Liver (tissue), 9 donors: ENCODE measurements around the gene FKBP5. TPM values are rescaled to one million over a fixed set of nuclear protein-coding genes. Genes with fewer than 3 reads are reported as not detected.

Experiments
- DNase-seq: peaks from one replicate; pipeline ENCODE4 v3.0.0-alpha.2; 2017; ENCODE audit warnings: low spot score
- H3K27ac ChIP-seq, 2 donors: one replicate each; pipeline ENCODE4 v1.7.0; 2013; ENCODE audit warnings: inconsistent platforms in 2 of 2, low read length in 2 of 2, control low read depth in 1 of 2, low read depth in 1 of 2, mild to moderate bottlenecking in 1 of 2
- H3K27me3 ChIP-seq, 4 donors: one replicate each; pipeline versions ENCODE4 v1.6.1 to v1.7.0; 2013; ENCODE audit warnings: low read length in 3 of 4, inconsistent platforms in 1 of 4, mild to moderate bottlenecking in 1 of 4, moderate library complexity in 1 of 4; ENCODE audit not compliant: control insufficient read depth in 4 of 4, insufficient read depth in 4 of 4
- H3K36me3 ChIP-seq, 4 donors: one replicate each; pipeline versions ENCODE4 v1.6.1 to v1.7.0; 2013; ENCODE audit warnings: low read length in 3 of 4, mild to moderate bottlenecking in 3 of 4, low read depth in 1 of 4, moderate library complexity in 1 of 4; ENCODE audit not compliant: control insufficient read depth in 4 of 4, insufficient read depth in 3 of 4
- H3K4me1 ChIP-seq, 4 donors: one replicate each; pipeline versions ENCODE4 v1.6.1 to v1.7.0; 2013; ENCODE audit warnings: low read length in 3 of 4, mild to moderate bottlenecking in 3 of 4, moderate library complexity in 1 of 4; ENCODE audit not compliant: control insufficient read depth in 4 of 4, insufficient read depth in 4 of 4
- H3K4me3 ChIP-seq, 3 donors: one replicate each; pipeline versions ENCODE4 v1.6.1 to v1.7.0; 2013; ENCODE audit warnings: low read length in 3 of 3, control low read depth in 1 of 3, low read depth in 1 of 3, mild to moderate bottlenecking in 1 of 3
- H3K9ac ChIP-seq, 2 donors: one replicate each; pipeline ENCODE4 v1.7.0; 2013; ENCODE audit warnings: low read length in 2 of 2, mild to moderate bottlenecking in 2 of 2, moderate library complexity in 2 of 2, control low read depth in 1 of 2, low read depth in 1 of 2
- H3K9me3 ChIP-seq, 4 donors: one replicate each; pipeline versions ENCODE4 v1.6.1 to v1.7.0; 2013; ENCODE audit warnings: low read length in 3 of 4; ENCODE audit not compliant: control insufficient read depth in 4 of 4
- ATF3 ChIP-seq: IDR thresholded peaks from 2 replicates; pipeline ENCODE4 v1.6.1; 2016; ENCODE audit warnings: antibody characterized with exemption
- CTCF ChIP-seq: fragments of 150-350 bp; IDR thresholded peaks from 2 replicates; pipeline ENCODE4 v1.5.1; 2017; ENCODE audit warnings: improper control_type of control experiment, low read depth, low read length; ENCODE audit not compliant: missing input control
- EGR1 ChIP-seq, 2 donors: IDR thresholded peaks; 2 replicates each; pipeline ENCODE4 v1.6.1; 2016 to 2018; ENCODE audit warnings: antibody characterized with exemption in 2 of 2, low read depth in 2 of 2
- FOXA1 ChIP-seq: IDR thresholded peaks from 2 replicates; pipeline ENCODE4 v1.6.1; 2016; ENCODE audit warnings: antibody characterized with exemption
- FOXA2 ChIP-seq: IDR thresholded peaks from 2 replicates; pipeline ENCODE4 v1.6.1; 2016; ENCODE audit warnings: antibody characterized with exemption
- GABPA ChIP-seq, 2 donors: IDR thresholded peaks in 1 of 2; conservative IDR thresholded peaks in 1 of 2; 2 replicates each; pipeline ENCODE4 v1.6.1; 2016; ENCODE audit warnings: antibody characterized with exemption in 2 of 2, mild to moderate bottlenecking in 1 of 2, moderate library complexity in 1 of 2
- HNF4A ChIP-seq, 2 donors: conservative IDR thresholded peaks; 2 replicates each; pipeline ENCODE4 v1.6.1; 2016; ENCODE audit warnings: antibody characterized with exemption in 2 of 2, mild to moderate bottlenecking in 2 of 2
- HNF4G ChIP-seq: IDR thresholded peaks from 2 replicates; pipeline ENCODE4 v1.6.1; 2016; ENCODE audit warnings: antibody characterized with exemption
- JUND ChIP-seq, 2 donors: IDR thresholded peaks; 2 replicates each; pipeline ENCODE4 v1.6.1; 2016; ENCODE audit warnings: antibody characterized with exemption in 2 of 2
- MAX ChIP-seq: IDR thresholded peaks from 2 replicates; pipeline ENCODE4 v1.6.1; 2016; ENCODE audit warnings: antibody characterized with exemption
- NR2F2 ChIP-seq: IDR thresholded peaks from 2 replicates; pipeline ENCODE4 v1.6.1; 2016; ENCODE audit warnings: antibody characterized with exemption
- RAD21 ChIP-seq, 2 donors: IDR thresholded peaks; 2 replicates each; pipeline ENCODE4 v1.6.1; 2016; ENCODE audit warnings: antibody characterized with exemption in 2 of 2, mild to moderate bottlenecking in 2 of 2
- RXRA ChIP-seq, 2 donors: IDR thresholded peaks; 2 replicates each; pipeline ENCODE4 v1.6.1; 2017 to 2018; ENCODE audit warnings: antibody characterized with exemption in 2 of 2, mild to moderate bottlenecking in 1 of 2
- SP1 ChIP-seq: IDR thresholded peaks from 2 replicates; pipeline ENCODE4 v1.6.1; 2018; ENCODE audit warnings: antibody characterized with exemption, mild to moderate bottlenecking
- TAF1 ChIP-seq: conservative IDR thresholded peaks from 2 replicates; pipeline ENCODE4 v1.6.1; 2016; ENCODE audit warnings: antibody characterized with exemption, mild to moderate bottlenecking
- YY1 ChIP-seq: IDR thresholded peaks from 2 replicates; pipeline ENCODE4 v1.6.1; 2016; ENCODE audit warnings: antibody characterized with exemption, mild to moderate bottlenecking
- ZBTB33 ChIP-seq: IDR thresholded peaks from 2 replicates; pipeline ENCODE4 v1.6.1; 2016; ENCODE audit warnings: antibody characterized with exemption
- WGBS: extraction: QIAGEN DNeasy Blood & Tissue Kit; methylation state at CpG from one replicate; pipeline ENCODE4 v1.1.7; 2013; 5-methylcytosine and 5-hydroxymethylcytosine counted together
- polyA plus RNA-seq, 2 donors: library from polyadenylated mRNA; stranded (reverse) in 1 of 2; unstranded in 1 of 2; fragments of 200-250 nt in 1 of 2; fragments of >200 nt in 1 of 2; fragmentation: Nextera tagmentation in 1 of 2; extraction: Ambion mirVana in 1 of 2; gene quantifications; one replicate each; pipeline versions ENCODE4 v1.2.1 to v1.2.3, GENCODE V29; 2013 to 2015
- total RNA-seq, 2 donors: library from RNA; depleted of rRNA; stranded (reverse); fragments of >200 nt; gene quantifications; one replicate each; pipeline ENCODE4 v1.2.3, GENCODE V29; 2014
- TF ChIP-seq, protein P1 (sequence below): IDR thresholded peaks from 2 replicates; pipeline ENCODE4 v1.6.1; 2016; ENCODE audit warnings: antibody characterized with exemption, mild to moderate bottlenecking
- donor health status: healthy.
- donor health status: healthy.
- donor health status: healthy.
- donor health status: healthy.
- donor health status: healthy.

Gene FKBP5
- total and polyA plus RNA-seq, 4 donors: 10.3 to 132 (median 63.7) TPM

GRCh38 chr6:35554811-35555210 is 133.9 kb downstream of the FKBP5 start:
- Histone ChIP-seq H3K4me3 (no peak overlapping the region), H3K9ac (no peak overlapping the region), H3K4me1 (no peaks in the 10 kb centered on the region), H3K36me3 (no peaks in the 10 kb centered on the region), H3K27ac (no peak overlapping the region), H3K27me3 (no peaks in the 10 kb centered on the region), H3K9me3 (no peaks in the 10 kb centered on the region)
- DNase-seq: no peak
- 92% methylated on average over 4 of the region's 4 CpGs for WGBS
- TF ChIP-seq MAX (no peak), RXRA (IDR thresholded peaks at IDR 0.05) (no peak), SP1 (no peak), ZBTB33 (no peak), NR2F2 (no peak), FOXA2 (no peak), ATF3 (no peak), JUND (IDR thresholded peaks at IDR 0.05) (no peak), HNF4G (no peak), FOXA1 (no peak), GABPA (IDR thresholded peaks at IDR 0.05 in 1 of 2, conservative IDR thresholded peaks at IDR 0.05 in 1 of 2) (no peak)
- TF ChIP-seq, protein P1, sequence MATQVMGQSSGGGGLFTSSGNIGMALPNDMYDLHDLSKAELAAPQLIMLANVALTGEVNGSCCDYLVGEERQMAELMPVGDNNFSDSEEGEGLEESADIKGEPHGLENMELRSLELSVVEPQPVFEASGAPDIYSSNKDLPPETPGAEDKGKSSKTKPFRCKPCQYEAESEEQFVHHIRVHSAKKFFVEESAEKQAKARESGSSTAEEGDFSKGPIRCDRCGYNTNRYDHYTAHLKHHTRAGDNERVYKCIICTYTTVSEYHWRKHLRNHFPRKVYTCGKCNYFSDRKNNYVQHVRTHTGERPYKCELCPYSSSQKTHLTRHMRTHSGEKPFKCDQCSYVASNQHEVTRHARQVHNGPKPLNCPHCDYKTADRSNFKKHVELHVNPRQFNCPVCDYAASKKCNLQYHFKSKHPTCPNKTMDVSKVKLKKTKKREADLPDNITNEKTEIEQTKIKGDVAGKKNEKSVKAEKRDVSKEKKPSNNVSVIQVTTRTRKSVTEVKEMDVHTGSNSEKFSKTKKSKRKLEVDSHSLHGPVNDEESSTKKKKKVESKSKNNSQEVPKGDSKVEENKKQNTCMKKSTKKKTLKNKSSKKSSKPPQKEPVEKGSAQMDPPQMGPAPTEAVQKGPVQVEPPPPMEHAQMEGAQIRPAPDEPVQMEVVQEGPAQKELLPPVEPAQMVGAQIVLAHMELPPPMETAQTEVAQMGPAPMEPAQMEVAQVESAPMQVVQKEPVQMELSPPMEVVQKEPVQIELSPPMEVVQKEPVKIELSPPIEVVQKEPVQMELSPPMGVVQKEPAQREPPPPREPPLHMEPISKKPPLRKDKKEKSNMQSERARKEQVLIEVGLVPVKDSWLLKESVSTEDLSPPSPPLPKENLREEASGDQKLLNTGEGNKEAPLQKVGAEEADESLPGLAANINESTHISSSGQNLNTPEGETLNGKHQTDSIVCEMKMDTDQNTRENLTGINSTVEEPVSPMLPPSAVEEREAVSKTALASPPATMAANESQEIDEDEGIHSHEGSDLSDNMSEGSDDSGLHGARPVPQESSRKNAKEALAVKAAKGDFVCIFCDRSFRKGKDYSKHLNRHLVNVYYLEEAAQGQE: no peak

DNA sequence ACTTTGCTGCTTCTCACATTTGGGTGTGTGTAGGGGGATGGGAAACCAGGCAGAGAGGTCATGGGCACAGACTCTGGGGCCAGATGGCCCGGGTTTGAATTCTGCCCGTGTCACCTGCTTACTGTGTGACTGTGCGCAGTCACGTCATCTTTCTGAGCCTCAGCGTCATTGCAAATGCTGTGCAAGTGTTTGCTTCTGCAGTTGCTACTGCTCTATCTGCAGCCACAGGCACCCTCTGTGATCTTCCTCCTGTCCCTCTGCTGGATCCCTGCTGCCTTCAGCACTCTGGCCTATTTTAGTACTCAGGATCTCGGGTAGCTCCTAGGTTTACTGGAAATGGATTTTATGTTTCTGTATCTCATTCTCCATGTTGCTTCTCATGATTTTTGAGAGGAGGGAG is 135.4 kb downstream of the FKBP5 start:
- TF ChIP-seq GABPA (IDR thresholded peaks at IDR 0.05 in 1 of 2, conservative IDR thresholded peaks at IDR 0.05 in 1 of 2) (no peak), CTCF (no peak), HNF4A (conservative IDR thresholded peaks at IDR 0.05) (no peak), RAD21 (IDR thresholded peaks at IDR 0.05) (no peak), HNF4G (no peak), YY1 (no peak), FOXA2 (no peak), EGR1 (IDR thresholded peaks at IDR 0.05; ENCODE audit: low read depth in 2 of 2) (no peak), SP1 (no peak), TAF1 (no peak), RXRA (IDR thresholded peaks at IDR 0.05) (no peak), ZBTB33 (no peak), JUND (IDR thresholded peaks at IDR 0.05) (no peak), FOXA1 (no peak)
- Histone ChIP-seq H3K27ac (no peak overlapping the region), H3K4me1 (no peaks in the 10 kb centered on the region), H3K27me3 (no peaks in the 10 kb centered on the region), H3K9ac (no peak overlapping the region), H3K4me3 (no peak overlapping the region), H3K9me3 (no peaks in the 10 kb centered on the region), H3K36me3 (no peaks in the 10 kb centered on the region)
- DNase-seq: no peak
- WGBS: 82% methylated on average over 6 of the region's 6 CpGs
